Frontal cortex (tissue), 4 donors: ENCODE measurements around the gene GTF2I. TPM values are rescaled to one million over a fixed set of nuclear protein-coding genes. Genes with fewer than 3 reads are reported as not detected.
"Not testable (repeated sequence)": the region's sequence is repeated elsewhere in the genome, so short reads cannot be mapped to it uniquely, and the experiment has no call there.

ENCODE experiments used
- DNase-seq, 2 donors: peaks; one replicate each; pipeline ENCODE4 v3.0.0; 2012; ENCODE audit warnings: low spot score in 2 of 2
- FAIRE-seq: peaks from 2 replicates; lab custom pipeline; 2012; peaks lifted over from hg19 to GRCh38; lab: Jason Lieb, UNC
- total RNA-seq: library from RNA; depleted of rRNA; stranded (reverse); fragments of >200 nt; gene quantifications from one replicate; pipeline ENCODE4 v1.2.3, GENCODE V29; 2014
- donor health status: control.
- donor health status: control.
- donor health status: control.

GTF2I gene
- total RNA-seq: 236 TPM

GRCh38 chr7:74657692-74658177 lies at the start of gene GTF2I:
Gene GTF2I (plus strand): TSS chr7:74657718. CDS start chr7:74689129, 31,411 bp downstream.
- DNase-seq: no peak

GRCh38 chr7:74612015-74612829 lies 45.3 kb upstream of the GTF2I start:
- DNase-seq (no peak), FAIRE-seq (no peak)

More at GRCh38 chr7:74657692-74658177, at the start of gene GTF2I:
- FAIRE-seq: no peak

- FAIRE-seq (no peak), DNase-seq (no peak)
These were observed 41.4 kb upstream of the GTF2I start for GRCh38 chr7:74615933-74616780.

- FAIRE-seq (no peak), DNase-seq (no peak)
These were observed 40.3 kb upstream of the GTF2I start for GRCh38 chr7:74617180-74617744.

- no peak for FAIRE-seq
- no peak for DNase-seq
These were observed 38.2 kb upstream of the GTF2I start for GRCh38 chr7:74619235-74619860.

GRCh38 chr7:74622228-74622749 lies 35.2 kb upstream of the GTF2I start:
- DNase-seq: no peak
- FAIRE-seq: no peak

GRCh38 chr7:74623135-74623534 lies 34.4 kb upstream of the GTF2I start:
- FAIRE-seq (no peak), DNase-seq (no peak)

GRCh38 chr7:74625446-74625845 lies 32.1 kb upstream of the GTF2I start:
- DNase-seq: no peak
- no peak for FAIRE-seq

GRCh38 chr7:74627661-74628411 lies 29.7 kb upstream of the GTF2I start:
- no peak for FAIRE-seq
- DNase-seq: no peak

GRCh38 chr7:74632505-74632904 lies 25.0 kb upstream of the GTF2I start:
- FAIRE-seq (no peak), DNase-seq (no peak)

GRCh38 chr7:74633451-74633921 lies 24.0 kb upstream of the GTF2I start:
- FAIRE-seq: no peak
- DNase-seq: no peak

GRCh38 chr7:74637745-74638144 lies 19.8 kb upstream of the GTF2I start:
- no peak for FAIRE-seq
- no peak for DNase-seq

- FAIRE-seq, DNase-seq: not testable (repeated sequence)
These were observed 7.5 kb upstream of the GTF2I start for GRCh38 chr7:74650055-74650454.

- FAIRE-seq, DNase-seq: not testable (repeated sequence)
These were observed 6.9 kb upstream of the GTF2I start for GRCh38 chr7:74650493-74651132.

GRCh38 chr7:74651133-74651504 lies 6.4 kb upstream of the GTF2I start:
- not testable (repeated sequence) for DNase-seq, FAIRE-seq

GRCh38 chr7:74653686-74654181 lies 3.8 kb upstream of the GTF2I start:
- FAIRE-seq (no peak), DNase-seq (no peak)

GRCh38 chr7:74654811-74655210 lies 2.7 kb upstream of the GTF2I start:
- no peak for DNase-seq
- FAIRE-seq: no peak

- FAIRE-seq (no peak), DNase-seq (no peak)
These were observed 2.2 kb upstream of the GTF2I start for GRCh38 chr7:74655324-74655723.
